ENCODE data around the gene USP37. TPM values are rescaled to one million over a fixed set of nuclear protein-coding genes. Genes with fewer than 3 reads are reported as not detected.

Gene USP37
- total and polyA plus RNA-seq, 2 of the 13 experiments (the other 11 are each of a cell fraction or from before 2014, with no cell fraction given) = 6.5 to 30.6 TPM

GRCh38 chr2:218569038-218569431 lies 884 bp upstream of the USP37 start (continued):
- TF ChIP-seq CAMTA2 (CRISPR knock-in tag; IDR thresholded peaks at IDR 0.05; ENCODE audit: borderline replicate concordance) (no peak), MAF1 (CRISPR knock-in tag; IDR thresholded peaks at IDR 0.05; ENCODE audit: borderline replicate concordance) (no peak), CTCF (CRISPR knock-in tag; IDR thresholded peaks at IDR 0.05) (no peak), ZFY (CRISPR knock-in tag; IDR thresholded peaks at IDR 0.05) (peak; percentile 86), ONECUT2 (CRISPR knock-in tag; IDR thresholded peaks at IDR 0.05) (peak; percentile 76; the same call in 1 of the 2 replicates), ZNF335 (CRISPR knock-in tag; IDR thresholded peaks at IDR 0.05) (no peak), ZNF460 (CRISPR knock-in tag; IDR thresholded peaks at IDR 0.05; ENCODE audit: borderline replicate concordance) (no peak), NCOA1 (CRISPR knock-in tag; IDR thresholded peaks at IDR 0.05) (no peak), ZNF251 (CRISPR knock-in tag; IDR thresholded peaks at IDR 0.05) (no peak), ZNF562 (CRISPR knock-in tag; IDR thresholded peaks at IDR 0.05; ENCODE audit: borderline replicate concordance) (no peak), ZBTB1 (CRISPR knock-in tag; IDR thresholded peaks at IDR 0.05; ENCODE audit: borderline replicate concordance) (no peak), JUNB (CRISPR knock-in tag; IDR thresholded peaks at IDR 0.05; ENCODE audit: borderline replicate concordance) (no peak), AFF4 (CRISPR knock-in tag; IDR thresholded peaks at IDR 0.05) (no peak), ZNF30 (CRISPR knock-in tag; IDR thresholded peaks at IDR 0.05) (no peak), THAP11 (CRISPR knock-in tag; IDR thresholded peaks at IDR 0.05) (no peak), SALL2 (CRISPR knock-in tag; IDR thresholded peaks at IDR 0.05) (no peak), ZNF709 (CRISPR knock-in tag; IDR thresholded peaks at IDR 0.05) (no peak), TCF7L2 (IDR thresholded peaks at IDR 0.05; ENCODE audit: low read depth, low read length) (no peak), ZNF17 (CRISPR knock-in tag; IDR thresholded peaks at IDR 0.05) (no peak; the same call in 1 of the 2 replicates), KDM1A (CRISPR knock-in tag; IDR thresholded peaks at IDR 0.05) (no peak), ZNF563 (CRISPR knock-in tag; IDR thresholded peaks at IDR 0.05) (no peak; the same call in 1 of the 2 replicates), ZNF777 (CRISPR knock-in tag; IDR thresholded peaks at IDR 0.05) (peak; percentile 83), RBAK (CRISPR knock-in tag; IDR thresholded peaks at IDR 0.05) (no peak), ZNF746 (CRISPR knock-in tag; IDR thresholded peaks at IDR 0.05) (no peak), ERF (CRISPR knock-in tag; IDR thresholded peaks at IDR 0.05) (no peak), NCOR1 (IDR thresholded peaks at IDR 0.05; ENCODE audit: borderline replicate concordance, low read length) (0 out of 2 replicates have a peak, but pooled peaks have one; percentile 3), NFYB (CRISPR knock-in tag; IDR thresholded peaks at IDR 0.05) (0 out of 2 replicates have a peak, but pooled peaks have one; percentile 6), GZF1 (CRISPR knock-in tag; IDR thresholded peaks at IDR 0.05) (no peak; the same call in 1 of the 2 replicates), ZFYVE20 (CRISPR knock-in tag; IDR thresholded peaks at IDR 0.05; ENCODE audit: borderline replicate concordance, low read depth) (0 out of 2 replicates have a peak, but pooled peaks have one; percentile 8), RFX1 (IDR thresholded peaks at IDR 0.05) (no peak)

Measured in HepG2 (cell line).